ENCODE measurements around the gene THBS1.

Gene THBS1

GRCh38 chr15:39638041-39638440 lies 57.2 kb downstream of the THBS1 start:
- TF ChIP-seq POLR2A (IDR thresholded peaks at IDR 0.05; ENCODE audit: low read depth, low read length) = no peak
- DNase-seq (ENCODE audit: insufficient read length, low spot score) (no peak), FAIRE-seq (no peak)

DNA sequence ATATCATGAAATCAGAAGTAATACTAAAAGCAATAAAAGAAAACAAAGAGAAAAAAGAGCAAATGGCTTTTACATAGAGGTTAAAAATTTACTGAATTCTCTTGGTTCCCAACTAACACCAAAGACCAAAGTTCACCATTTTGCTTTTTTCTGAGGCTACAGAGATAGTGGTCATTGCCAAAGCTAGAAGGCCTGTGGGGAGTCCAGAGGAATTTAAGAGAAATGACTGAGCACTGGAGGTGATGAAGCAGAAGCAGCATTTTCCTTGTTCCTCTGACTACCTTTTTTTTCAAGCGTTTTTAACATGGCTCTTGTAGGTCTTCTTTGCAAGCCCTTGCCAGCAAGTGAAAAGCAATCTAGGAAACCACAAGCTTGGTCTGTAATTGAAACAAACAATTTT lies 58.2 kb downstream of the THBS1 start:
- no peak for TF ChIP-seq POLR2A (IDR thresholded peaks at IDR 0.05; ENCODE audit: low read depth, low read length)
- DNase-seq (ENCODE audit: insufficient read length, low spot score) = no peak
- no peak for FAIRE-seq

- DNase-seq (ENCODE audit: insufficient read length, low spot score) = no peak
- no peak for TF ChIP-seq POLR2A (IDR thresholded peaks at IDR 0.05; ENCODE audit: low read depth, low read length)
- no peak for FAIRE-seq
These were observed 59.8 kb downstream of the THBS1 start for GRCh38 chr15:39640665-39641064.

DNA sequence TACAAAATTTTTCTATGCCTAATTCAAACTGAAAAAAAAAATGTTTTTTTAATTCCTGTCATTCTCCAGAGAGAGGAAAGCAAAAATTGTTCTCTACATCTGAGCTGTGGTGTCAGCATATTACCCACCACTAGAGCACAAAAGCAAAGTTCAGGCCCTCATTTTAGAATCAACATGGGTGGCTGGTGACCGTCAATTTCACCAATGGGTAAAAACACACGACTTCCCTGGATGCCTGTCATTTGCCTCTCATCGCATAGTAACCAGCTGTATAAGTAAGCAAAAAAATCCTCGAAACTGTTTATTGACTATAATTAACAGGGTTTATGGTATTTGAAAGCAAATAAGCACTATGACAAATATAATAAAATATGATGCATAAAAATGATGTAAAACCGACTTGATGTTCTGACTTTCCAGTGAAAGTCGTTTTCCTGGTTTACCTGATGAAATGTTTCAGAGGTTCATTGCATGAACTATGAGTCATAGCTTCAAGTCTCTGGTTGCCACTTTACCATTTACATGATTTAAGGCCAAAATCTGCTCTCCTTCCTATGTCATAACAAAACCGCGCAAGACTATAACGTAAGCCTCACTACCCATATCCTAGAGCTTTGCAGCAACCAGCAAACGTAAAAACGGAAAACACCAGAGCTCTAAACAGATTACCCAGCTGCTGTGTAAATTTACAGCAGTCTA lies 60.5 kb downstream of the THBS1 start:
- no peak for DNase-seq (ENCODE audit: insufficient read length, low spot score)
- peak; percentile 11 for FAIRE-seq
- TF ChIP-seq POLR2A (IDR thresholded peaks at IDR 0.05; ENCODE audit: low read depth, low read length) = no peak

DNA sequence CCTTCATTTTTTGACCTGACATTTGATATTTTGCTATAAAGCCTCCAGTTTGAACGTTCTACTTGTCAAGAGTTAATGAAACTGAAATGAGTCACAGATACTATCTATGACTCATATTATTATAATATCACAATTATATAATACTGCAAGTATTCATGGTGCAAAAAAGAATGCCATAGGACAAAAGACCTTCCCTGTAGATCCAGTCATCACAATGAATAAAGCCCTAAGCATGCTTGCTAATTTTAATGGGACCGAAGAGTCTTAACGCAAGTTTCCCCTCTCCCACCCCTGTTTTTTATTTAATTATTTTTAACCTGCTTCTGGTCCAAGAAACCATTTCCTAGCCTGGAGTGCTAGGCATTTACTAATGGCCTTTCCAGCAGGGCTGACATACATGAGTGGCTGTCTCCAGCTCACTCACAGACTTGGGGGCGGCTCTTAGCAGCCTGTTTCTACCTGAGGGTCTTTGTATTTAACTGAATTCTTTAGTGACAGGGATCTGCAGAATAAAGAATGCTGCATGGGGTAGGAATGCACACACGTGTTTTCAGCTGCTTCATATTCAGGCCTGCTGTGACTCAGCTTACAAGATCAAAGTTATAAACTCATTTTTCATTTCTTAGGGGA lies 61.2 kb downstream of the THBS1 start:
- FAIRE-seq = peak; percentile 75
- TF ChIP-seq POLR2A (IDR thresholded peaks at IDR 0.05; ENCODE audit: low read depth, low read length) = no peak
- DNase-seq (ENCODE audit: insufficient read length, low spot score) = no peak

- DNase-seq (ENCODE audit: insufficient read length, low spot score) (no peak), FAIRE-seq (no peak)
- no peak for TF ChIP-seq POLR2A (IDR thresholded peaks at IDR 0.05; ENCODE audit: low read depth, low read length)
These were observed 62.8 kb downstream of the THBS1 start for GRCh38 chr15:39643727-39644126.

- TF ChIP-seq POLR2A (IDR thresholded peaks at IDR 0.05; ENCODE audit: low read depth, low read length) = no peak
- no peak for DNase-seq (ENCODE audit: insufficient read length, low spot score)
- no peak for FAIRE-seq
These were observed 63.3 kb downstream of the THBS1 start for GRCh38 chr15:39644136-39644535.

GRCh38 chr15:39645138-39645975 lies 64.5 kb downstream of the THBS1 start:
- TF ChIP-seq POLR2A (IDR thresholded peaks at IDR 0.05; ENCODE audit: low read depth, low read length) = no peak
- DNase-seq (ENCODE audit: insufficient read length, low spot score) = no peak
- no peak for FAIRE-seq

GRCh38 chr15:39645976-39646257 lies 65.0 kb downstream of the THBS1 start:
- FAIRE-seq (no peak), DNase-seq (ENCODE audit: insufficient read length, low spot score) (no peak)
- TF ChIP-seq POLR2A (IDR thresholded peaks at IDR 0.05; ENCODE audit: low read depth, low read length) = no peak

- no peak for TF ChIP-seq POLR2A (IDR thresholded peaks at IDR 0.05; ENCODE audit: low read depth, low read length)
- no peak for DNase-seq (ENCODE audit: insufficient read length, low spot score)
- FAIRE-seq = no peak
These were observed 65.5 kb downstream of the THBS1 start for GRCh38 chr15:39646425-39646824.

All from H54 (cell line).